Measurements from ENCODE around the gene VPS9D1. TPM values are rescaled to one million over a fixed set of nuclear protein-coding genes. Genes with fewer than 3 reads are reported as not detected.
"Not testable (repeated sequence)": the region's sequence is repeated elsewhere in the genome, so short reads cannot be mapped to it uniquely, and the experiment has no call there.

VPS9D1 gene
- total RNA-seq, 2 donors from 2014 or later: 8.4 to 11.8 TPM

DNA sequence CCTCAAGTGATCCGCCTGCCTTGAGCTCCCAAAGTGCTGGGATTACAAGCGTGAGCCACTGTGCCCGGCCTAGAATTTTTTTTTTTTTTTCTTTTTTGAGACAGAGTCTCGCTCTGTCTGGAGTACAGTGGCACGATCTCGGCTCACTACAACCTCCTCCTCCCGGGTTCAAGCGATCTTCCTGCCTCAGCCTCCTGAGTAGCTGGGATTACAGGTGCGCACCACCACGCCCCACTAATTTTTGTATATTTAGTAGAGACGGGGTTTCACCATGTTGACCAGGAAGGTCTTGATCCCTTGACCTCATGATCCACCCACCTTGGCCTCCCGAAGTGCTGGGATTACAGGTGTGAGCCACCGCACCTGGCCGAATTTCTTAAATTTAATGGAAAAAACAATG, 22.0 kb downstream of the VPS9D1 start:
- DNase-seq (ENCODE audit: low spot score); intact Hi-C loops (cut with DNase I): not testable (repeated sequence)

- intact Hi-C loops (cut with DNase I): no loop called here
- no peak for DNase-seq (ENCODE audit: low spot score)
Observed at GRCh38 chr16:89697616-89698331, 22.9 kb downstream of the VPS9D1 start.

- DNase-seq (ENCODE audit: low spot score): peak; percentile 82
- intact Hi-C loops (cut with DNase I): no loop called here
Observed at GRCh38 chr16:89697161-89697615, 23.5 kb downstream of the VPS9D1 start.

GRCh38 chr16:89696670-89697128, 24.0 kb downstream of the VPS9D1 start:
- no peak for DNase-seq (ENCODE audit: low spot score)
- intact Hi-C loops (cut with DNase I): no loop called here

DNA sequence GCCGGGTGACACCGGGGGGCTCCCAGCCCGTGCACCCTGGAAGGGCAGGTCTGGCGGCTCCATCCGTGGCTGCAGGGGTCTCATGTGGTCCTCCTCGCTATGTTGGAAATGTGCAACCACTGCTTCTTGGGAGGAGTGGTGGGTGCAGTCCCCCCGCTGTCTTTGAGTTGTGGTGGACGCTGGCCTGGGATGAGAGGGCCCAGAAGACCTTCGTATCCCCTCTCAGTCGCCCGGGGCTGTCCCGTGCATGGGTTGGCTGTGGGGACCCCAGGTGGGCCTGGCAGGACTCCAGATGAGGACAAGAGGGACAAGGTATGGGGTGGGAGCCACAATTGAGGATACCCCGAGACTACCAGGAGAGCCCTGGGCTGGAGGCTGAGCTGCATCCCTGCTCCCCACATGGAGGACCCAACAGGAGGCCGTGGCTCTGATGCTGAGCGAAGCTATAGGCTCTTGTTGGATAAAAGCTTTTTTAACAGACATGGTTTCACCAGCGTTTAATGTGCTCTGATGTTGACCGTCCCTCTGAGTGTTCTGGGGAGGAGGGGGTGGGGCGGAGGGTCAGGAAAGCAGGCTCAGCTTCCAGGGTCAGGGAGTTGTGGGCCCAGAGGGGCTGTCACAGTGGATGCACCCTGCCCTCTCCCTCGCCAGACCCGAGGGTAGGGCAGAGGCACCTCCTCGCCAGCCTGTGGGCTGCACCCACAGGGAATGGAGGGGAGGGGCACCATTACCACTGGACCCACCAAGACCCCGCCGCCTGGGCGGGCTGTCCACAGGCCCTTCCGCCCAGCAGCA, 24.6 kb downstream of the VPS9D1 start:
- DNase-seq (ENCODE audit: low spot score): no peak
- intact Hi-C loops (cut with DNase I): no loop called here

DNA sequence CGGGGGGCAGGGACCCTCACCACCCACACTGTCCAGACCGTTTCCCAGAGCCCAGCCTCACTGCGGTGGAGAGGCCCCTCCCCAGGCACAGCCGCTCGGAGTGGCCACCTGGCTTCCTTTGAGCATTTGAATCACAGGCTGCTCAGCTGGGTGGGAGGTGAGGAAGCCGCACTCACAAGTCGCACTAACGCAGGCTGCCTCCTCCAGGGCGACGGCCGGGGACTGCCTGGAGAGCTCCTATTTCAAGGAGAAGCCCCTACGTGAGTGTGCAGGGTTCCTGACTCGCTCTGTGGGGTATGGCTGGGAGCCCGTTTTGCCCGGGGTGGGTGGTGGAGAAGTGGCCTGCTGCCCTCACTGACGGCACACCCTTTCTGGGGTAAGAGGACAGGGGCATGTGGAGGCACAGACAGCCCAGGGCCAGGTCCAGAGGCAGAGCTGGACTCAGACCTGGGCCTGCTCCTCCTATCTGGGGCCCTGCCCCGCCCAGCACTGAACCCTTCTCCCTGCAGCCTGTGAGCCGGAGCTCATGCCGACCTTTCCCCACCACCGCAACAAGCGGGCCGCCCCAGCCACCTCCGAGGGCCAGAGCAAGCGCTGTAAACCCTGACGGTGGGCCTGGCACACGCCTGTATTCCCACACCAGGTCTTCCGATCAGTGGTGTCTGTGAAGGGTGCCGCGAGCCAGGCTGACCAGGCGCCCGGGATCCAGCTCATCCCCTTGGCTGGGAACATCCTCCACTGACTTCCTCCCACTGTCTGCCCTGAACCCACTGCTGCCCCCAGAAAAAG, 25.4 kb downstream of the VPS9D1 start:
- intact Hi-C loops (cut with DNase I): no loop called here

GRCh38 chr16:89694784-89695085, 26.0 kb downstream of the VPS9D1 start:
- intact Hi-C loops (cut with DNase I): not testable (repeated sequence)

More for the DNA sequence above, 25.4 kb downstream of the VPS9D1 start:
- no peak for DNase-seq (ENCODE audit: low spot score)

GRCh38 chr16:89693931-89694783, 26.5 kb downstream of the VPS9D1 start:
- DNase-seq (ENCODE audit: low spot score): no peak
- intact Hi-C loops (cut with DNase I): no loop called here

More at GRCh38 chr16:89694784-89695085, 26.0 kb downstream of the VPS9D1 start:
- DNase-seq (ENCODE audit: low spot score): not testable (repeated sequence)

DNA sequence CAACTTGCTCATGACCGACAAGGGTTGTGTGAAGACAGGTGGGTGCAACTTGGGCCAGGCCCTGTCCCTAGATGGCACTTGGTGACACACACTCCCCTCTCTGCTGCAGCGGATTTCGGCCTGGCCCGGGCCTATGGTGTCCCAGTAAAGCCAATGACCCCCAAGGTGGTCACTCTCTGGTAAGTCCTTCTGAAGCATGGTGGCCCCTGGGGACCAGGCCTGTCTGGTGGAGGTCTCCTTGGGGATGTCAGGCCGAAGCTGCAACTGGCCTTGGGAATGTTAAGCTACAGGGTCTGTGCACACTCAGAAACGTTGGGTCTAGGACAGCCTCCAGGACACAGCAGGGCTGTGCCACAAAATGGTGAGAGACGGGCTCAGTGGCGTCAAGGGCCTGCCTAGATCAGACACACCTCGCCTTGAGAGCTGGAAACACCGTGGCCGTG, 27.4 kb downstream of the VPS9D1 start:
- DNase-seq (ENCODE audit: low spot score): no peak
- intact Hi-C loops (cut with DNase I): no loop called here

GRCh38 chr16:89691986-89692569, 28.6 kb downstream of the VPS9D1 start:
- intact Hi-C loops (cut with DNase I): no loop called here
- no peak for DNase-seq (ENCODE audit: low spot score)

DNA sequence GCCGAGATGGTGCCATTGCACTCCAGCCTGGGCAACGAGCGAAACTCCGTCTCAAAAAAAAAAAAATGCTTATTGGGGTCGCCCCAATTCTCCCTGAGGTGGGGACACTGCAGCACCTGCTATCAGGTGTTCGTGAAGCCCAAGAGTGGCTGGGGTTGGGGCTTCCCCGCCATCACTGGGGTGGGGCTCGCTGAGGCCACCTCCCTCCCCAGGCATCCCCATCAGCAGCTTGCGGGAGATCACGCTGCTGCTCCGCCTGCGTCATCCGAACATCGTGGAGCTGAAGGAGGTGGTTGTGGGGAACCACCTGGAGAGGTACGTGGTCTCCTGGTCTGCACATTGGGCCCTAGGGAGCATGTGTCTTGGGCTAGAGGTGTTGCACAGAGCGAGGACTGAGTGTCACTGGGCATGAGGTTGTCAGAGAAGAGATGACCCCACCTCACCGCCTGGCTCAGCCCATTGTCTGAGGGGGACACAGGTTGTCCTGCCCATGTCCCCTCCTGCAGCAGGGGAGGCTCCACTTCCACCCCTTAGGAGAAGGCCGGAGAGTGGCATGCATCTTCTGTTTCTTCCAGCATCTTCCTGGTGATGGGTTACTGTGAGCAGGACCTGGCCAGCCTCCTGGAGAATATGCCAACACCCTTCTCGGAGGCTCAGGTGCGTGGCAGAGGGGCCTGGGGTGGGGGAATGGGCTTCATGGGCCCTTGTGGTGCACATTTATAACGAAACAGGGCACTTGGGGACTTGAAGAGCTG, 29.3 kb downstream of the VPS9D1 start:
- intact Hi-C loops (cut with DNase I): no loop called here
- no peak for DNase-seq (ENCODE audit: low spot score)

- intact Hi-C loops (cut with DNase I): no loop called here
Observed at GRCh38 chr16:89690392-89690901, 30.3 kb downstream of the VPS9D1 start.

GRCh38 chr16:89689621-89690020, 31.1 kb downstream of the VPS9D1 start:
- intact Hi-C loops (cut with DNase I); DNase-seq (ENCODE audit: low spot score): not testable (repeated sequence)

More at GRCh38 chr16:89690392-89690901, 30.3 kb downstream of the VPS9D1 start:
- DNase-seq (ENCODE audit: low spot score): no peak

GRCh38 chr16:89689142-89689541, 31.6 kb downstream of the VPS9D1 start:
- intact Hi-C loops (cut with DNase I): no loop called here
- no peak for DNase-seq (ENCODE audit: low spot score)

DNA sequence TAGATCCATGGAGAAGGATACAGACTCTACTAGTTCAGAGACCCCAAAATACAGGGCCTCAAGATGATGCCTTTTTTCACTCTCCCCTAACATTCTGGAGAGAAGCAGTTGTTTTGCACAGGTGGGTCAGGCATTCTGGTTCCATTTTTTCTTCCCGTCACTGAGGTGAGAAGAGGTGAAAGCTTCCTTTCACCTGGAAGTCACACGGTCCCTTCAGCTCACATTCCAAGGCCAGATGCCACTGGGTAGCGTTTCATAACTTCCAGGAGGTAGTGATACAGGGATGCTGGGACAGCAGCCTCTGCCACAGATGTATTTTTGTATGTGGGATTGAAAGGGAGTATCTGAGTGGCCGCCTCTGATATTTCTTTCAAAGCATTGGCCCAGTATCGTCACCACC, 32.3 kb downstream of the VPS9D1 start:
- intact Hi-C loops (cut with DNase I): no loop called here

GRCh38 chr16:89687092-89687940, 33.4 kb downstream of the VPS9D1 start:
- no peak for DNase-seq (ENCODE audit: low spot score)
- intact Hi-C loops (cut with DNase I): no loop called here

More for the DNA sequence above, 32.3 kb downstream of the VPS9D1 start:
- DNase-seq (ENCODE audit: low spot score): no peak
